HG03097 (cell line): ENCODE measurements around the gene RGS1.

Experiments
- ATAC-seq: cut with Tn5 transposase; IDR thresholded peaks from one replicate; pipeline ENCODE4 v1.9.1; 2021; ENCODE audit not compliant: unreplicated experiment, low FRiP score

Gene RGS1

GRCh38 chr1:192575499-192576189 lies at the start of gene RGS1:
RGS1 (plus strand) TSS chr1:192575773; CDS start chr1:192575793, 20 bp downstream.
- peak; percentile 82 for ATAC-seq

- ATAC-seq = no peak
Measured at GRCh38 chr1:192527111-192527795, 48.3 kb upstream of the RGS1 start.

GRCh38 chr1:192527950-192528349 lies 47.6 kb upstream of the RGS1 start:
- no peak for ATAC-seq

GRCh38 chr1:192529031-192529755 lies 46.4 kb upstream of the RGS1 start:
- ATAC-seq = no peak

- peak; percentile 1 for ATAC-seq
Measured at GRCh38 chr1:192529811-192530210, 45.8 kb upstream of the RGS1 start.

- ATAC-seq = peak; percentile 92
Measured at GRCh38 chr1:192530254-192530653, 45.3 kb upstream of the RGS1 start.

- peak; percentile 45 for ATAC-seq
Measured at GRCh38 chr1:192531037-192531703, 44.4 kb upstream of the RGS1 start.

- no peak for ATAC-seq
Measured at GRCh38 chr1:192534666-192535065, 40.9 kb upstream of the RGS1 start.

- ATAC-seq = no peak
Measured at GRCh38 chr1:192535916-192536664, 39.5 kb upstream of the RGS1 start.

GRCh38 chr1:192538407-192539296 lies 36.9 kb upstream of the RGS1 start:
- ATAC-seq = peak; percentile 79

GRCh38 chr1:192539297-192540092 lies 36.1 kb upstream of the RGS1 start:
- ATAC-seq = no peak

- no peak for ATAC-seq
Measured at GRCh38 chr1:192543445-192543844, 32.1 kb upstream of the RGS1 start.

GRCh38 chr1:192545896-192546521 lies 29.6 kb upstream of the RGS1 start:
- ATAC-seq = peak; percentile 48

- no peak for ATAC-seq
Measured at GRCh38 chr1:192546596-192547190, 28.9 kb upstream of the RGS1 start.

- no peak for ATAC-seq
Measured at GRCh38 chr1:192547501-192547900, 28.1 kb upstream of the RGS1 start.

- ATAC-seq = no peak
Measured at GRCh38 chr1:192549937-192550336, 25.6 kb upstream of the RGS1 start.

- peak; percentile 59 for ATAC-seq
Measured at GRCh38 chr1:192550922-192551534, 24.5 kb upstream of the RGS1 start.
